Measurements from ENCODE around the gene LIMK1. TPM values are rescaled to one million over a fixed set of nuclear protein-coding genes. Genes with fewer than 3 reads are reported as not detected.

The LIMK1 gene
- total RNA-seq, 2 donors from 2014 or later: 9.4 to 14.7 TPM

DNA sequence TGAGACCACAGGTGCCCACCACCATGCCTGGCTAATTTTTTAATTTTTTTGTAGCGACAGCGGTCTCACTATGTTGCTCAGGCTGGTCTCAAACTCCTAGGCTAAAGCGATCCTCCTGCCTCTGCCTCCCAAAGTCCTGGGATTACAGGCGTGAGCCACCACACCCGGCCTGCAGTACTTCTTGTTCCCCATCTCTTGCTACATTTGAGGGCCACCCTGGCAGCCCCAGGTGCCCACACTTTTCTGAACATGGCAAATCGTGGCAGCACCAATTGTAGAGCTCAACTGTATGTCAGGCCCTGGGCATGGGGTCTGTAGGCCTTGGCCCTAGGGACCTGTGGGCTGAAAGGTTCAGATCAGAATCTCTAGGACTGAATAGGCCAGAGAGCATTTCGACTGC lies 25.1 kb upstream of the LIMK1 start:
- Histone ChIP-seq H3K27me3 (no peaks in the 10 kb centered on the region), H3K4me1 (peaks cover 0 to 23% of the 10 kb centered on the region in 2 donors), H3K9me3 (no peaks in the 10 kb centered on the region), H3K27ac (no peak overlapping the region), H3K4me3 (no peak overlapping the region), H3K36me3 (peaks cover 73% of the 10 kb centered on the region)
- DNase-seq (ENCODE audit: low spot score): no peak
- TF ChIP-seq, protein P1, sequence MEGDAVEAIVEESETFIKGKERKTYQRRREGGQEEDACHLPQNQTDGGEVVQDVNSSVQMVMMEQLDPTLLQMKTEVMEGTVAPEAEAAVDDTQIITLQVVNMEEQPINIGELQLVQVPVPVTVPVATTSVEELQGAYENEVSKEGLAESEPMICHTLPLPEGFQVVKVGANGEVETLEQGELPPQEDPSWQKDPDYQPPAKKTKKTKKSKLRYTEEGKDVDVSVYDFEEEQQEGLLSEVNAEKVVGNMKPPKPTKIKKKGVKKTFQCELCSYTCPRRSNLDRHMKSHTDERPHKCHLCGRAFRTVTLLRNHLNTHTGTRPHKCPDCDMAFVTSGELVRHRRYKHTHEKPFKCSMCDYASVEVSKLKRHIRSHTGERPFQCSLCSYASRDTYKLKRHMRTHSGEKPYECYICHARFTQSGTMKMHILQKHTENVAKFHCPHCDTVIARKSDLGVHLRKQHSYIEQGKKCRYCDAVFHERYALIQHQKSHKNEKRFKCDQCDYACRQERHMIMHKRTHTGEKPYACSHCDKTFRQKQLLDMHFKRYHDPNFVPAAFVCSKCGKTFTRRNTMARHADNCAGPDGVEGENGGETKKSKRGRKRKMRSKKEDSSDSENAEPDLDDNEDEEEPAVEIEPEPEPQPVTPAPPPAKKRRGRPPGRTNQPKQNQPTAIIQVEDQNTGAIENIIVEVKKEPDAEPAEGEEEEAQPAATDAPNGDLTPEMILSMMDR (IDR thresholded peaks at IDR 0.05): no peak

DNA sequence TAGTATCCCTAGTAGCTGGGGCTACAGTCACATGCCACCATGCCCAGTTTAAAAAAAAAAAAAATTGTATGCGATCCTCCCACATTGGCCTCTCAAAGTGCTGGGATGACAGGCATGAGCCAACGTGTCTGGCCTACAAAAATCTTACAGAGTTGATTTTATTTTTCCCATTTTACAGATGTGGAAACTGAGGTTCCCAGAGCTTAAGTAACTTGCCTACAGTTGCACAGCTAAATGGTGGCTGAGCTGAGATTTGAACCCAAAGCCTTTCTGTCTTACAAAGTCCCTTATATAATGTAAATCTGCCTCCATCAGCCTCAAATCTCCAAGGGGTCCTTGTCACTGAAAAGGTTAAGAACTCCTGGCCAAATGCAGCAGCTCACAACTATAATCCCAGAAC lies 24.6 kb upstream of the LIMK1 start:
- Histone ChIP-seq H3K36me3 (peaks cover 74% of the 10 kb centered on the region), H3K27me3 (no peaks in the 10 kb centered on the region), H3K4me1 (peaks cover 0 to 23% of the 10 kb centered on the region in 2 donors), H3K9me3 (no peaks in the 10 kb centered on the region), H3K4me3 (no peak overlapping the region), H3K27ac (no peak overlapping the region)
- TF ChIP-seq, protein P1 (IDR thresholded peaks at IDR 0.05): no peak
- no peak for DNase-seq (ENCODE audit: low spot score)

- TF ChIP-seq, protein P1 (IDR thresholded peaks at IDR 0.05): peak in 1 of 2 donors; percentile 39
- peak overlapping the region in 1 of 2 donors; percentile 9 for H3K27ac ChIP-seq
- H3K9me3 ChIP-seq: no peaks in the 10 kb centered on the region
- no peak for DNase-seq (ENCODE audit: low spot score)
- peaks cover 70% of the 10 kb centered on the region for H3K36me3 ChIP-seq
- no peaks in the 10 kb centered on the region for H3K27me3 ChIP-seq
- no peak overlapping the region for H3K4me3 ChIP-seq
- H3K4me1 ChIP-seq: peaks cover 0 to 23% of the 10 kb centered on the region in 2 donors
Measured at GRCh38 chr7:74059681-74060588, 23.7 kb upstream of the LIMK1 start.

DNA sequence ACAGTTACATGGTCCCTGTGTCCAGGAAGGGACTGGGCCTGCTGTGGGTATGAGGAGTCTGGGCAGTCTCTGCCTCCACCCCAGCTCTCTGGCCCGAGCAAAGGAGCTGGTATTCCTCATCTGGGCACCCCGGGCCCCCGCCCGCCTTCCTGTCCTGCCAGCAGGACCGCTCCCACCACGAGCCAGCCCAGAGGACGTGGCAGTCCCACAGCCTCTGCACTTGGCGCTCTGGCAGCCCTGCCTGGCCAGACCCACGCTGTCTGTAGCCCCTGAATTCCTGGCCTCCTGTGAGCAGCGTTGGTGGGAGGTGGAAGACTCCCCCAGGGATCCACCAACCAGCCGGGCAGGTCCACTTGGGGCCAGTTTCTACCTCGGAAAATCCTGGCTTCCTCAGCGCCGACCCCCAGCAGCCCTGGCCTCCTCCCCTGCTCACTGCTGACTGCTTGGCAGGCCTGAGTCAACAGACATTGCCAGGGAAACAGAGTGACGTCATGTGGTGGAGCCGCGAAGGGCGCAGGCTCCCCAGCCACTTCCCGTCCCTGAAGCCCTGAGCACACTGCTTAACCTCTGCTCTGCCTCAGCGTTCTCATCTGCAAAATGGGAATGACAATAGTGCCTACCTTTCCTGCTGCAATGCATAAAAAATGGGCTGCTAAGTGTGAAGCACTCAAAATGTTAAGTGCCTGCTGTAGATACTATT lies 21.6 kb upstream of the LIMK1 start:
- Histone ChIP-seq H3K9me3 (no peaks in the 10 kb centered on the region), H3K27ac (peak overlapping the region; percentile 77 to 79), H3K4me1 (peaks cover 0 to 23% of the 10 kb centered on the region in 2 donors), H3K27me3 (no peaks in the 10 kb centered on the region), H3K4me3 (peak overlapping the region in 1 of 2 donors; percentile 11), H3K36me3 (peaks cover 57% of the 10 kb centered on the region)
- DNase-seq (ENCODE audit: low spot score): peak; percentile 90
- TF ChIP-seq, protein P1 (IDR thresholded peaks at IDR 0.05): no peak

DNA sequence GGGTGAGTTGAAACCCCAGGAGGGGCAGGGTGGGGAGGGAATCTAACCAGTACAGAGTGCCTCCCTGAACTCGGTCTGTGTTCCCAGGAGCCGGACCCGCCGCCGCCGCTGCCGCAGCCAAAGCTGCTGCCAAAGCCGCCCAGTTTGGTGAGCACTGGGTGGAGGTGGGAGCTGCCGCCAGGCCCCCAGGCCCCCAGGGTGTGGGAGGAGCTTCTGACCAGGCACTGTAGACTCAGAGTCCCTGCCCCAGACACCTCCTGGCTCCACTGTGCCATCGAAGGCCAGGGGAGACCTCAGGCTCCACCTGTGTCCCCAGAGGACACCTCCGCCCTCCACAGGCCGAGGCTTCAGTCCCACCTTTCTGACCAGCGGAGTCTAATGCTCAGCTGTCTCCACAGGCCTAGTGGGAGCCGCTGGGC lies 20.4 kb upstream of the LIMK1 start:
- Histone ChIP-seq H3K27ac (peak overlapping the region; percentile 30 to 40), H3K36me3 (peaks cover 54% of the 10 kb centered on the region), H3K4me1 (peaks cover 0 to 23% of the 10 kb centered on the region in 2 donors), H3K27me3 (no peaks in the 10 kb centered on the region), H3K4me3 (no peak overlapping the region), H3K9me3 (no peaks in the 10 kb centered on the region)
- TF ChIP-seq, protein P1 (IDR thresholded peaks at IDR 0.05): no peak
- no peak for DNase-seq (ENCODE audit: low spot score)
